TTC549 (cell line): ENCODE data around the gene MAGEB18.

Experiments used
- FAIRE-seq: peaks from 2 replicates; lab custom pipeline; 2012; peaks lifted over from hg19 to GRCh38; lab: Jason Lieb, UNC

MAGEB18 gene

GRCh38 chrX:26138274-26138673, at the start of gene MAGEB18:
Gene MAGEB18, plus strand, starts transcription at chrX:26138343. Its CDS starts 643 bp downstream, at chrX:26138986.
- FAIRE-seq: no peak

DNA sequence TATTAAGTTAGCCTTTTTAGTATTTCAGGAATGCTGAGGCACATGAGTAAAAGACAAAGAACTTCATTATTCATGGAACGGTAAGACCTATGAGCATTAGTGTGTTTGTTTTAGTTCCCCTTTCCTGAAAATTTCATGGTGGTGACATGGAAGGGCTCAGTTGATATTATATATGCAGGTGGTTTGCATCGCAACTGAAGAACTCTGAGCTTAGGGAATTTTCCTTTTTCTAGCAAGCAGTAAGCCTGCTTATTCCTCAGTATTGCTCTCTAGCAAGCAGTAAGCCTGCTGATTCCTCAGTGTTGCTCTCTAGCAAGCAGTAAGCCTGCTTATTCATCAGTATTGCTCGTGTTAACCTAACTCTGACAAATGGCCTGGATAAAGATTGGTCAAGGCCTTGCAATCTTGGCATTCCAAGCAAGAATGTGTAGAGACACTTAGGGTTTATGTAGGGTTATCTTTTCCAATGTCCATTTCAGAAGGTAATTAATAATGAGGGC, 37.7 kb upstream of the MAGEB18 start:
- FAIRE-seq: no peak

DNA sequence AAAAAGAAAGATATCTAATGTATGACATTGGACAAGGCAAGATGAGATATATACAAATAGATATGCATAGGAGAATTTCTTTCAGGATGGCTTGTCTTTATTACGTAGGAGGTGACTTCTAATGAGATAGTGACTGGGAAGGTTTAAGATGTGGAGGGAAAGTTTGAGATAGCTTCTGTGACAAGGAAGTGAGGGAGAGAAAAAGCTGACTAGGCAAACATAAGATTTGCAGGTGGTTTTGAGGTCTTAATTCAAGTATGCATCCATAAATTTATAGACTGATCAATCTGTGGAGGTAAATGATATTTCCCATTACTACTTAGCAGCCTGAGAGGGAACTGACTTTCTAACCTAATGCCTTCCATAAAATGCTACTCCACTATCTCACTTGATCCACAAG, 29.0 kb upstream of the MAGEB18 start:
- no peak for FAIRE-seq

DNA sequence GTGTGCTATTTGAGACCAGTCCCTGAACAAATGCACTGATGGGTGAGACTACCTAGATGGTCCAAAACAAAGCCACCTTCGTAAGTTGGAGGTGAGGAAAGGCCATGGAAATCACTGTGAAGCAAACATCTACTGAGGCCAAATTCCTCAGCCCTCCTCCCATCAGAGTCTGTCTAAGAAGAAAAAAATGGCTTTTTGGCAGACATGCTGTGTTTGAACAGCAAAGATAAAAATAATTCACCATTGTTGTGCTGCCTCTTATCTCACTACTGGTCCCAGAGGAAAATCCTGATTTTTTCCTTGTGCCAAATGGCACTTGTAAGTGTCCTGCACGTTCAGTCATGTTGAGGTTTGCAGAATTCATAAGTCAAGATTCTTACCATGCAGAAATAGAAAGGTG, 7.9 kb downstream of the MAGEB18 start:
- no peak for FAIRE-seq

GRCh38 chrX:26160301-26160700, 22.2 kb downstream of the MAGEB18 start, which contains the start of gene MAGEB6B:
Gene MAGEB6B, plus strand, starts transcription at chrX:26160601. Its CDS starts 0 bp downstream, at chrX:26160601.
- no peak for FAIRE-seq
